Hematopoietic multipotent progenitor cell treated with erythropoietin and hydrocortisone succinate and interleukin-3 and kit ligand, for 15 days (in vitro differentiated cells): ENCODE results near the gene CAMK2N1.

Experiments
- DNase-seq: peaks from one replicate; pipeline ENCODE4 v3.0.0-alpha.2; 2015; ENCODE audit warnings: low spot score

The CAMK2N1 gene

DNA sequence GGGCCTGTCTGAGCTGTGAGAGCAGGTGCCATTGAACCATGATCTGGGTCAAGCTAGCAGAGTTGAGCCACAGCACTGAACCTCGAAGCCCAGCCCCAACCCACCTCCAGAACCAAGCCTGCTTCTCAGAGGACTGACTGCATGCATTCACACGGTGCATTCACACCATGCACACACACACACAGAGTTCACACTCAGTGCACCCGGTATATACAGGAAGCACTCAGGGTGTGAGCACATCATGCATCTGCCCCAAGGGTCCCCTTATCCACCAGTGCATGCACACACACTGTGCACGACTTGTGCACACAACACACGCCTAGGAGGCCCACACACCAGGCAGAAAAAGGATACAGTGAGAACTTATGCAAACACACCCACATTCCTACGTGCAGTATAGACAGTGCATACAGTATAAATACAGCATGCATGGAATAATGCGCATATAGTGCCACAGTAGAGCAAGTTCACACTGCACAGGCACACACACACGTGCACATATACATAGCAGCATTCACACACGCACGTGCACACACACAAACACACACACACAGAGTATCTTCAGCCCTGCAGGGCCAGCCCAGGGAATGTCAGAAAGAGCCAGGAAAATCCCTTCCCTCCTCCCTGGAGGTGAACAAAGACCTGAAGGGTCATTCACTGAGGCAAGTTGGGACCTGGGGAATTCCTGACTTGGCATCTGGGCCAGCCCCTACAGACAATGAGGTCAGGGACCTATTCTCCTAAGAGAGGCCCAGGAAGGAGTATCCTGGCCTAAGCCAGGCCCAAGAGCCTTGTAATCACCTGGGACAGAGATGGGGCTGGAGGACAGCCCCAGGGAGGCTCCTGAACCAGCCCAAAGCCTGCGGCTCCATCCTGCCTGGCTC, 42.1 kb downstream of the CAMK2N1 start:
- DNase-seq: no peak

DNA sequence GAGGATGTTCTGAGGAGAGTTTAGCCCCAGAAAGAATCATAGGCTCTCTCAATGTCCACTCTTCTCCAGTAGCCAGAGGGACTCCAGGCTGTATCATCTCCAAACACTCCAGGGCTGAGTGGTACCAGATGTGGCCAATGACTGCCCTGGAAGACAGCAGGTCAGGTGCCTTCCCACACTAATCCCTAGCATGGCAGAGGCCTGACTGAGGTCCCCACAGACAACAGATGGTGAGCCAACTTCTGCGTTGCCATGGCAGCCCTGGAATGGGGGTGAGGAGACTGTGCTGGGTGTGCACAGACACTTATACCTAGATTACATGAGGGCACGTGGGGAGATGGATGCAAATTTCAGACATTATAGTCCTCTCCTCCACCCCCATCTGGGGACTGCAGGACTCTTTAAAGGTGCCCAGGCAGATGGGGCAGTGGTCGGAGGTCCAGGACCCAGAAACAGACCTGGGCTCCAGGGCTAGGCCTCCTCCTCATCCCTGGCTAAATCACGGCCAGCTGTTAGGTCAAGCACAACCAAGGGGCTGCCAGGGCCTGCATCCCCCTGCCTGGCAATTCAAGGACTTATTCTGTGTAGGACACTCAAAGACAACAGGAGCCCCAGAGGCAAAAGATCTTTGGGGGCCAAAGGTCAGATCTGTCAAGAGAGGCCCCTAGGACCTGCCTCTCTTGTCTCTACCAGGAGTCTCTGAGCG, 42.9 kb downstream of the CAMK2N1 start:
- no peak for DNase-seq

- DNase-seq: peak; percentile 20
Measured at GRCh38 chr1:20440785-20441200, 45.2 kb downstream of the CAMK2N1 start.

GRCh38 chr1:20439282-20439681, 46.7 kb downstream of the CAMK2N1 start:
- DNase-seq: no peak

- DNase-seq: no peak
Measured at GRCh38 chr1:20437640-20438039, 48.4 kb downstream of the CAMK2N1 start.

DNA sequence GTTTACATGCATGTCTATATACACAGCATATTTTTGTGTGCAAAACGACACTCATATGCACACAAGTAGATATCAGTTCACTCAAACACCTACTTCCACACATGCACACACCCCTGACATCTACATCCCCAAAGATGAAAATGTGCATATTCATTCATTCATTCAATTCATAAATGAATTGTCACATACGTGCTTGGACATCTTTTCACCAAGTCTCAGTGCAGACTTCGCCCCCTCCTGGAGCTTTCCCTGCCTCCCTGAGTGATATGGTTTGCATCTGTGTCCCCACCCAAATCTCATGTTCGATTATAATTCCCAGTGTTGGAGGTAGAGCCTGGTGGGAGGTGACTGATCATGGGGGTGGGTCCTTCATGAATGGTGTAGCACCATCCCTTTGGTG, 53.1 kb downstream of the CAMK2N1 start:
- no peak for DNase-seq
